Measurements from ENCODE around the gene CCDC127.

The CCDC127 gene

GRCh38 chr5:194102-194501 is 23.9 kb downstream of the CCDC127 start:
- no peak for TF ChIP-seq CTCF (IDR thresholded peaks at IDR 0.05; ENCODE audit: low read depth, low read length)
- no peak overlapping the region for H3K4me3 ChIP-seq (ENCODE audit: low read depth, low read length)

GRCh38 chr5:192970-193831 is 24.8 kb downstream of the CCDC127 start:
- no peak for TF ChIP-seq CTCF (IDR thresholded peaks at IDR 0.05; ENCODE audit: low read depth, low read length)
- no peak overlapping the region for H3K4me3 ChIP-seq (ENCODE audit: low read depth, low read length)

- no peak overlapping the region for H3K4me3 ChIP-seq (ENCODE audit: low read depth, low read length)
- TF ChIP-seq CTCF (IDR thresholded peaks at IDR 0.05; ENCODE audit: low read depth, low read length) = no peak
Observed at GRCh38 chr5:192691-192969, 25.3 kb downstream of the CCDC127 start.

- no peak for TF ChIP-seq CTCF (IDR thresholded peaks at IDR 0.05; ENCODE audit: low read depth, low read length)
- H3K4me3 ChIP-seq (ENCODE audit: low read depth, low read length) = no peak overlapping the region
Observed at GRCh38 chr5:191949-192690, 25.8 kb downstream of the CCDC127 start.

- H3K4me3 ChIP-seq (ENCODE audit: low read depth, low read length) = no peak within 1 kb of the TSS
- no peak for TF ChIP-seq CTCF (IDR thresholded peaks at IDR 0.05; ENCODE audit: low read depth, low read length)
Observed at GRCh38 chr5:191036-191948, 26.7 kb downstream of the CCDC127 start, which contains the start of gene LRRC14B. Gene LRRC14B, plus strand, starts transcription at chr5:191495. Its CDS starts 44 bp downstream, at chr5:191539.

- no peak overlapping the region for H3K4me3 ChIP-seq (ENCODE audit: low read depth, low read length)
- TF ChIP-seq CTCF (IDR thresholded peaks at IDR 0.05; ENCODE audit: low read depth, low read length) = no peak
Observed at GRCh38 chr5:190366-191035, 27.5 kb downstream of the CCDC127 start.
